GM19240 (cell line): ENCODE measurements around the gene IRAK3.
"Not testable (repeated sequence)": the region's sequence is repeated elsewhere in the genome, so short reads cannot be mapped to it uniquely, and the experiment has no call there.

Experiments used
- DNase-seq: peaks from one replicate; pipeline ENCODE4 v3.0.0; 2011; ENCODE audit warnings: low spot score; ENCODE audit not compliant: insufficient read length

The IRAK3 gene

GRCh38 chr12:66302827-66303169, 113.8 kb downstream of the IRAK3 start:
- DNase-seq: no peak

- DNase-seq: not testable (repeated sequence)
Measured at GRCh38 chr12:66303316-66303804, 114.3 kb downstream of the IRAK3 start.
